NCI-H1105 treated with DMSO at 0.1 percent for 48 hours (cell line): ENCODE data around the gene B4GALT3.

Experiments
- DNase-seq: peaks from one replicate; lab custom pipeline; 2025; lab: John Stamatoyannopoulos, UW

B4GALT3 gene

GRCh38 chr1:161206411-161207140 is 29.3 kb upstream of the B4GALT3 start:
- no peak for DNase-seq

DNA sequence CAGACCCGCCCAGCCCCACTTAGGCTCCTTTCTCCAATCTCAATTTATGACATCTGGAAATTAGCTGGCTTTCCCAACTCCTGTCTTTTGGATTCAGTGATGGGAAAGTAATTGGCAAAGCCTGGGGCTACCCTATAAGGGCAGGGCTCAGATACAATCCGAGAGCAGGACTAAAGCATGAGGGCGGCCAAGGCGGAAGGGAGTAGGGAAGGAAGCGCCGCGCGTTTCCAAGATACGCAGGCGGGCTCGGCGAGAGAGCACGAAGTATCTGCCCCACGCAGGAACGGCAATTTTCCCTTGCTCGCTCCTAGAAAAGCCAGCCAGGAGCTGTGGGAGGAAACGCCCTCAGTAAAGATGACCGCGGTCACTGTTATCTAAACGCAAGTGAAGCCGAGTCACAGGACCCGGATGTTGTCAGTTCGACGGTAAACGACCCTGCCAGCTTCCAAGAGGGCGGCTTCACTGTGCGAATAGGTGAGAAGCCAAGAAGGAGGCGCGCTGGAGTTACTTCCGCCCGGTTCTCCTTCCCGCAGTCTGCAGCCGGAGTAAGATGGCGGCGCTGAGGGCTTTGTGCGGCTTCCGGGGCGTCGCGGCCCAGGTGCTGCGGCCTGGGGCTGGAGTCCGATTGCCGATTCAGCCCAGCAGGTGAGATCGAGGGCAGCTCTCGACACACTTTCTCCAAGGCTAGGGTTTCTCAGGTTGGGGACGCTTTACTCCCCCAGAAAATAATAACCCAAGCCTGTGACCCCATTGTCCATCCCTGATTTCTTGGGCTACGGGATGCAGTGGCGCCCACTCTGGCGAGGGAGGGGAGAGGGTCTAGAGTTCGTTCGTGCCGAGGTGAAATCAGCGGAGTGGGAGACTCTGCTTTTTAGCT is 24.8 kb upstream of the B4GALT3 start, which contains the start of gene NDUFS2:
Gene NDUFS2 (plus strand): TSS at position 532 of the 877 bp plus-strand sequence. CDS start 19 bp downstream, at position 551.
- DNase-seq: peak; percentile 99

GRCh38 chr1:161200992-161201835 is 23.9 kb upstream of the B4GALT3 start:
- no peak for DNase-seq

DNA sequence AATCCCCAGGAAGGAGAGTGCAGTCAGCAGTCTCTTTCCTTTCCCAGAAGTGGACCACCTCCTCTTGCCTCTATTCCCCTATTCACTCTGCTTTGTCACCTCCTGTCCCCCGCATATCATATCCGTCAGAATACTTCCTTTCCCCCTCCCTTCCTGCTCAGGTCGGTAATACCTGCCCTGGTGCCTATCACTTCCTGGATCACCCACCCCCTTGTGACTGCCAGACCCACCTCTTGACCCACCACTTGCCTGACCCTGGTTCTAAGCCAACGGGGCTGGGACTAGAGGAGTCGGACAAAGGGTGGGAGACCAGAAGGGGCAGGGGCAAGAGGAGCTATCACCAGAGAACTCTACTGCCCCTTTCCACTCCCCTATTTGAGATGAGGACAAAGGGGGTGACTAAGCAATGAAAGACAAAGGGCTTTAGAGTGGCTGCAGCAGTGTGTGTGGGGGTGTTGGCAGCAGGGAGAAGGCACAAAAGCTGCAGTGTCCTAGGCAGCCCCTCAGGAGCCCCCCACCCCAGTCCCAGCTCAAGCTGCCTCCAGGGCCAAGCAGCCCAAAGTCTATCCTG is 23.2 kb upstream of the B4GALT3 start:
- DNase-seq: no peak

- no peak for DNase-seq
Measured at GRCh38 chr1:161199506-161200139, 22.3 kb upstream of the B4GALT3 start.

DNA sequence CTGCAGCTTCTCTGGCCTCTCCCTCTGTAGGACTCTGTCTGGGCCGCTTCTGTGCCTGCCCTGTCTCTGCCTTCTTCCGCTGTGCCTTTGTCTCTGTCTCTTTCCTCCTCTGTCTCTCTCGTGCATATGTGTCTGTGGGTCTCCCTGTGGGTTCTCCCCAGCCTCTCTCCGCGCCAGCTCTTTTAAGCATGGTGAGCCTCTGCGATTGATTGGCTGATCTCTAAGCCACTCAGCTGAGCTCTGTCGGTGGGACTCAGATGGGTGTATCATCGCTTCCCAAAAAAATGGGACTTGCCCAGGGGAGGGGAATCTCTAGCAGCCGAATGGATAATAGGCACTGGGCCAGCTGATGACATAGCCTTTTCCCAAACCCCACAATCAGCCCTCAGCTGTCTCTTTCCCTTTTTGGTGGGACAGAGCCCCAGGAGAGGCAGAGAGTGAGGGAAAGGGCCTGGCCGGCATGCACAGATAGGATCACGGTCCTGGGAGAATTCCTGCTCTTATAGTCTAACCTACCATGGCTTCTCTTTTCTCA is 21.7 kb upstream of the B4GALT3 start, which contains the start of gene ADAMTS4:
Gene ADAMTS4 (minus strand): TSS at position 158 of the 535 bp plus-strand sequence. CDS start 427 bp downstream, outside the sequence.
- no peak for DNase-seq

DNA sequence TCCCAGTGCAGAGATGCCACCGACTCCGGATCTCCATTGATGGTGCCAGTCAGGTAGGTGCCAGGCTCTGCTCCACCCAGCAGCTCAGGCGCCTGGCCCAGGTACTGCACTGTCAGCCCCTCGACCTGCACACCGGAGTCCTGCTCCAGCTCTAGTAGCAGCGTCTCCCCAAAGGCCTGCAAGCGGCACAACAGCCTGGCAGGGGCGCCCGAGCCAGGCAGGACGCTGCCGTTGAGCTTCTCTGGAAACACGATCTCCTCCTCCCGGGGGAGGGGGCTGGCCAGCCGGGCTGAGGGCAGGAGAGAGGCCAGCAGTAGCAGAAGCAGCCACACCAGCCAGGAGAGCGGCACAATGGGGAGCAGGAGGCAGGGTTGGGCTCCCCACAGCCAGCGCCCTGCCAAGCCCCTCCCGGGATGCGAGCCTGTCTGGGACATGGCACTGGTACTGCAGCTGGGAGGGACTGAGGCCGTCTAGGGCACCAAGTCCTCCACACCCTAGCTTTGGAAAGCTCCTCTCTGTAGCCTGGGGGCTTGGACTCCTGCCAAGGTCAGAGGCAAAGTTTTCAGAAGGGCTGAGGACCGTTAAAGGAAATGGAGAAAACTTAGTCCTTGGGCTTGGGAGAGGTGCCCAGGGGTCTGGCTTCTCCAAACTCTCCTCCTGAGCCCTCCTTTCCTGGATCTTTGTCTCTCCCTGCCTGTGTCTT is 21.0 kb upstream of the B4GALT3 start:
- DNase-seq: peak; percentile 24

- DNase-seq: no peak
Measured at GRCh38 chr1:161197560-161198193, 20.4 kb upstream of the B4GALT3 start.

DNA sequence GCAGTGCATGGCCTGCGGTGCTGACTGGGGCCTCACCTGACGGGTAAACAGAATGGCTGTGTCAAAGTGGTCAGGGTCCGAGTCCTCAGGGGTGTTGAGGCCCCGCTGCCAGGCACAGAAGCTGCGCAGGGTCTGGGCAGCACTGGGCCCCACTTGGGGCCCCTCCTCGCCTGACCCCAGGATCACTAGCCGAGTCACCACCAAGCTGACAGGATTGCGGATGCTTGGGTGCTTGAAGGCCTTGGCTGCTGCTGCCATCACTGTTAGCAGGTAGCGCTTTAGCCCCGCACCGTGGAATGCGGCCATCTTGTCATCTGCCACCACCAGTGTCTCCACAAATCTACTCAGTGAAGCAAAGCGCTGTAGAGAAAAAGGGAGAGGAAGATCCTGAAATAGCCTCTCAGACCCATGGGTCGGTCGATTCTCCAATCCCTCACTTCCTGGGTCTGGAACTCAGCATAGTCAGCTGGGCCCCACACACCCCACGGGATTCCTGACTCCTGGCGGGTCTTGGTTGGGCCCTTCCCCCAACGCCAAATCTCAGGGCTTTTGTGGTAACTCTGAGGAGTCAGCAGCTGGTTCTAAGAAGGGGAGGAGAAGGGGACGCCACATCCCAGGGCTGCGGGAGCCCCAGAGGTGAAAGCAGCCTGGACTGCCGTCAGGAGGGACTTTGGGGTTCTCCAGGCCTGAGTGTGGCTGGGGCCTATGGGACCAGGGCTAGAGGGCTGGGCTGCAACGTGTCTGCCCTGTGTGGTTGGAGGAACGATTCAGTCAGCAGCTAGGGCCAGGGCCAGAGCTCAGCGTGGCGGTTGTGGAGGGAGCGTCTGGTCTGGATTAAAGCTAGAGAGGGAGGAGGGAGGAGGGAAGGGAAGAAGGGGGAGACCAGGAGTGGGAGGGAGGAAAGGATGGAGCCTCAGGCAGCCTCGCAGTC is 19.5 kb upstream of the B4GALT3 start:
- DNase-seq: no peak

- no peak for DNase-seq
Measured at GRCh38 chr1:161196111-161196510, 18.8 kb upstream of the B4GALT3 start.

DNA sequence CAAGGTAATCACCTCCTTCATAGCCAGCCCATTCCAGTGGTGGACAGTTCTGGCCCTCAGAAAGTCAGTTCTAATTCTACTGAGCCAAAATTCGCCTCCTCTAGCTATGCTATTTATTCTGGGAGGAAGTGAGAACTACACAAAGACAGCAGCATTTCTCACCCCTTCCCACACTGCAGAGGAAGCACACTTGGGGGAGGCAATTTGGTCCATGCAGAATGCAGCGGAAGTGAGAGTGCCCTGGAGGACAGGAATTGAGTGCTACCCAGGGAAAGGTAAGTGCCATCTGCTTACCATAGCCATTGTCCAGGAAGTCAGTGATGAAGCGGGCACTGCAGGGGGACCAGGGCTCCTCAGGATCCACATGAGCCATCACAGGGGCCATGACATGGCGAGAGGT is 17.9 kb upstream of the B4GALT3 start:
- no peak for DNase-seq

DNA sequence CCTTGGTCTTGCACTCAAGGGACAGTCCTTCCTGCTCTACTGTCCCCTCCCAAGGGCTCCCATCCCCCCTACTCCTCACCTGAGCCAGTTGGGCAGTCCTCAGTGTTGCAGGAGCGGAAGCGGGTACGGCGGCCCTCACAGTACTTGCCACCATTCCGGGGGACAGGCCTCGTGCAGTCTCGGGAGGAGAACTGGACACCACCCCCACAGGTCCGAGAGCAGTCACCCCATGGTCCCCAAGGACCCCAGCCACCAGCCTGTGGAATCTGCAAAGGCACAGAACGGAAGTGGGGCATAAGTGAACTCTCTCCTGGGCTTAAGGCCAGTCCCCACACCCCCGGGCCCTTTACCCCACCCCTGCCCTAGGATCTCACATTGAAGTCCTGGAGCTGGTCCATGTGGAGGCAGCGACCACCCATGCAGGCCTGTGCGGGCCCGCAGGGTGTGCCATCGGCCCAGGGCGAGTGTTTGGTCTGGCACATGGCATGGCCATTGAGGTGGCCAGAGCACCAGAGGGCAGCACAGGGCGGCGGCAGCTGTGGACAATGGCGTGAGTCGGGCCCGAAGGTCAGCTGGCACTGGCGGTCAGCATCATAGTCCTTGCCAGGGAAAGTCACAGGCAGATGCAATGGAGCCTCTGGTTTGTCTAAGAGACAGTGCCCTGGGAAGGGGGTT is 16.4 kb upstream of the B4GALT3 start:
- DNase-seq: no peak

GRCh38 chr1:161192476-161193465 is 15.5 kb upstream of the B4GALT3 start:
- DNase-seq: peak; percentile 79

DNA sequence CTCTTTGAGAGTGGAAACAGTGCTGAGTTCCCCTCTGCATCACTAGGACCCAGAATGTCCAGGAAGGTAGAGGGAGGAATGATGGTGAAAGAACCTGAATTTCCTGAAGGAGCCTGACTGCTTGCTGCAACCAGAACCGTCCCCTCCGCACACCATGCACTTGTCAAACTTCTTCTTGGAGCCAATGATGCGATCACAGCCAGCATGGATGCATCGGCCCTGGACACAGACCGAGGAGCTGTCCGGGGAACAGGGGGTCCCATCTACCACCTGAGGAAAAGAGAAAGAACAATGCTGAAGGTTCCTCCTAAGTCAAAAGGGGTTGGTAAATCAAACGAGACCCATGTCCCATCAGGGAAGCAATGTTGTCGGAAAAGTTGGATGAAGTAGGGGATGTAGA is 14.7 kb upstream of the B4GALT3 start:
- no peak for DNase-seq

DNA sequence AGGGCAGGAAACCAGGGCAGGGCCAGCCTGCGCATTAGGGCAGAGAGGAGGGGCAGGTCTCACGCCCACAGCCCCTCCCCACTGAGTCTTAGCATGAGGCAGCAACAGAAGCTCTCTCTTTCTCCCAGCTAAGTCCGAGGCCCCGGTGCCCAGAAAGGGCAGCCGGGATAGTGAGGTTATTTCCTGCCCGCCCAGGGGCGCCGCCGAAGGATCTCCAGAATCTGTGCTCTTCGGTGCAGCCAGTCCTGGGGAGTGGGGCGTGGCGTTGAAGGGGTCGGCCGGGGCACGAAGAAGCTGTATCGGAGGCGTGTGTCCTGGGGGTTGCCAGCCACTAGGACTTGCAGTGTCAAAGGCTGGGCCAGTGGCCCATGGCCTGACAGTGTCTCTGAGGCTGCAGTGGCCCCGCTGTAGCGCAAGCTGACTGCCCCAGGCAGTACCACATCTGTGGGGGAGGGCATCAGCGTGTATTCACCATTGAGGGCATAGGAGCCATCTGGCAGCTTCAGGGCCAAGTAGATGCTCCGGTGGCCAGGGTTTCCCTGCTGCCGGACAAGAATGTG is 13.7 kb upstream of the B4GALT3 start:
- no peak for DNase-seq

GRCh38 chr1:161189036-161189435 is 11.7 kb upstream of the B4GALT3 start:
- no peak for DNase-seq

DNA sequence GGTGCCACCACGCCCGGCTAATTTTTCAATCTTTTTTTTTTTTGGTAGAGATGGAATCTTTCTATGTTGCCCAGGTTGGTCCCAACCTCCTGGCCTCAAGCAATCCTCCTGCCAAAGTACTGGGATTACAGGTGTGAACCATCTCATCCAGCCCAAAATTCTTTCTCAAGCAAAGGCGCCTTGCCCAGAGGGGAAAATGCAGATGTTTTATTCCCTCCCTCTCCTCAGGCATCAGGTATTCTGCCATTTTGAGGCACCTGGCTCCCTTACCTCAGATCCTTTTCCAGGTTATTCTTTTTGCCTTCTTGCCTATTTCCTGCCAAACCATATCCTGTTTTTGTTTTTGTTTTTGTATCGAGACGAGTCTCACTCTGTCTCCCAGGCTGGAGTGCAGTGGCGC is 11.1 kb upstream of the B4GALT3 start:
- no peak for DNase-seq
